HTERT RPE-1 (cell line): ENCODE data around the gene SYTL2.
"Not testable (repeated sequence)": the region's sequence is repeated elsewhere in the genome, so short reads cannot be mapped to it uniquely, and the experiment has no call there.

Source experiments
- in situ Hi-C: fragments of 300-500 bp; cut with MboI; formaldehyde crosslinking; loops from 4 replicates; pipeline ENCODE4 v1.14.3; 2020; ENCODE audit warnings: low sequenced_read_pairs

Gene SYTL2

GRCh38 chr11:85810871-85811611 is at the start of gene SYTL2:
SYTL2 (minus strand) TSS chr11:85811141; CDS start chr11:85757725, 53,416 bp downstream.
- in situ Hi-C loops = no loop called here

- in situ Hi-C loops = not testable (repeated sequence)
Observed at GRCh38 chr11:85859541-85859940, 48.6 kb upstream of the SYTL2 start.

- in situ Hi-C loops = no loop called here
Observed at GRCh38 chr11:85857098-85857497, 46.2 kb upstream of the SYTL2 start.

GRCh38 chr11:85855341-85855656 is 44.4 kb upstream of the SYTL2 start, which contains the start of gene CCDC83:
CCDC83 (plus strand) TSS chr11:85855383; CDS start chr11:85865124, 9,741 bp downstream.
- in situ Hi-C loops = no loop called here

- in situ Hi-C loops = no loop called here
Observed at GRCh38 chr11:85854557-85855340, 43.8 kb upstream of the SYTL2 start.

- in situ Hi-C loops = no loop called here
Observed at GRCh38 chr11:85854212-85854556, 43.2 kb upstream of the SYTL2 start.

GRCh38 chr11:85853541-85853940 is 42.6 kb upstream of the SYTL2 start:
- in situ Hi-C loops = not testable (repeated sequence)

GRCh38 chr11:85852754-85853153 is 41.8 kb upstream of the SYTL2 start:
- in situ Hi-C loops = not testable (repeated sequence)

GRCh38 chr11:85848556-85848955 is 37.6 kb upstream of the SYTL2 start:
- in situ Hi-C loops = no loop called here

GRCh38 chr11:85848006-85848405 is 37.1 kb upstream of the SYTL2 start:
- in situ Hi-C loops = no loop called here

GRCh38 chr11:85847436-85847835 is 36.5 kb upstream of the SYTL2 start:
- in situ Hi-C loops = no loop called here

GRCh38 chr11:85845124-85845631 is 34.2 kb upstream of the SYTL2 start:
- in situ Hi-C loops = no loop called here

GRCh38 chr11:85844439-85845123 is 33.6 kb upstream of the SYTL2 start:
- in situ Hi-C loops = no loop called here

GRCh38 chr11:85843929-85844328 is 33.0 kb upstream of the SYTL2 start:
- in situ Hi-C loops = no loop called here

GRCh38 chr11:85840932-85841331 is 30.0 kb upstream of the SYTL2 start:
- in situ Hi-C loops = not testable (repeated sequence)

GRCh38 chr11:85835729-85836128 is 24.8 kb upstream of the SYTL2 start:
- in situ Hi-C loops = no loop called here

GRCh38 chr11:85835263-85835662 is 24.3 kb upstream of the SYTL2 start:
- in situ Hi-C loops = no loop called here

- in situ Hi-C loops = no loop called here
Observed at GRCh38 chr11:85831050-85831449, 20.1 kb upstream of the SYTL2 start.

GRCh38 chr11:85829172-85829571 is 18.2 kb upstream of the SYTL2 start:
- in situ Hi-C loops = no loop called here

GRCh38 chr11:85828640-85828978 is 17.7 kb upstream of the SYTL2 start:
- in situ Hi-C loops = no loop called here

- in situ Hi-C loops = no loop called here
Observed at GRCh38 chr11:85827748-85828639, 17.1 kb upstream of the SYTL2 start.
